HepG2 (cell line): ENCODE data around the gene HECTD4. TPM values are rescaled to one million over a fixed set of nuclear protein-coding genes. Genes with fewer than 3 reads are reported as not detected.

Experiments used
- ATAC-seq: fragments of 200-7000 bp; cut with Tn5 transposase; 3 replicates; pipeline ENCODE4 v1.9.1; 2020; ENCODE audit warnings: mild to moderate bottlenecking, moderate library complexity
- BruUV-seq: library from RNA; stranded (reverse); fragments of 400-500 nt; replicated peaks from 2 replicates; lab custom pipeline; 2021; lab: Mats Ljungman, UMichigan
- CTCF ChIA-PET: fragments of 300-600 bp; formaldehyde crosslinking; extraction: SDS; loops from one replicate; lab custom pipeline; 2021; ENCODE audit warnings: low total read pairs, inconsistent platforms, low intra/inter-chr PET ratio; lab: Yijun Ruan, JAX
- POLR2A ChIA-PET: fragments of 350-600 bp; sonication (Branson Sonifier 250); formaldehyde crosslinking; loops from one replicate; lab custom pipeline; 2020; ENCODE audit warnings: antibody characterized with exemption, inconsistent platforms; lab: Yijun Ruan, JAX
- DNase-seq: peaks from one replicate; pipeline ENCODE4 v3.0.0-alpha.2; 2015; ENCODE audit warnings: low spot score
- FAIRE-seq: peaks from 3 replicates; lab custom pipeline; 2011; peaks lifted over from hg19 to GRCh38; lab: Jason Lieb, UNC
- H2AFZ ChIP-seq: one replicate; pipeline ENCODE4 v1.6.1; 2011; ENCODE audit warnings: low read length, inconsistent platforms
- H3K27ac ChIP-seq: fragments of 300-600 bp; 3 replicates; pipeline ENCODE4 v1.8.0; 2011; ENCODE audit warnings: mixed run types, mild to moderate bottlenecking, mixed read lengths, low read length, inconsistent platforms; ENCODE audit not compliant: insufficient read depth; ENCODE audit errors: extremely low read length
- H3K27me3 ChIP-seq, 2 experiments: fragments of 200-600 bp in 1 of 2; 2 replicates in 1 of 2; 3 replicates in 1 of 2; pipeline versions ENCODE4 v1.6.0 to v1.8.0; 2011; ENCODE audit warnings: low read length in 2 of 2, mild to moderate bottlenecking in 2 of 2, moderate library complexity in 2 of 2, inconsistent platforms in 1 of 2; ENCODE audit not compliant: insufficient read depth in 2 of 2, control insufficient read depth in 1 of 2
- H3K36me3 ChIP-seq, 2 experiments: fragments of 200-600 bp in 1 of 2; replicated peaks in 1 of 2; 2 replicates in 1 of 2; 3 replicates in 1 of 2; pipeline versions ENCODE4 v1.5.1 to v1.8.0; 2011; ENCODE audit warnings: low read length in 2 of 2, inconsistent platforms in 1 of 2; ENCODE audit not compliant: insufficient read depth in 2 of 2, control insufficient read depth in 1 of 2
- H3K4me1 ChIP-seq: 2 replicates; pipeline ENCODE4 v1.5.1; 2012; ENCODE audit warnings: low read length, inconsistent platforms; ENCODE audit not compliant: insufficient read depth
- H3K4me2 ChIP-seq: 2 replicates; pipeline ENCODE4 v1.6.0; 2011; ENCODE audit warnings: low read depth, low read length, inconsistent platforms
- H3K4me3 ChIP-seq, 3 experiments: fragments of 200-600 bp in 1 of 3; sonication (generic), shearing (Covaris generic) in 1 of 3; replicated peaks in 1 of 3; 2 replicates each; pipeline ENCODE4 v1.5.1; 2011 to 2016; ENCODE audit warnings: low read length in 3 of 3, inconsistent platforms in 2 of 3, low read depth in 2 of 3, mild to moderate bottlenecking in 2 of 3, control low read depth in 1 of 3, mixed read lengths in 1 of 3; ENCODE audit not compliant: insufficient read depth in 1 of 3
- H3K79me2 ChIP-seq: one replicate; pipeline ENCODE4 v1.6.1; 2011; ENCODE audit warnings: low read length, inconsistent platforms; ENCODE audit not compliant: insufficient read depth
- H3K9ac ChIP-seq: 2 replicates; pipeline ENCODE4 v1.6.0; 2011; ENCODE audit warnings: mild to moderate bottlenecking, low read depth, low read length, inconsistent platforms; ENCODE audit not compliant: insufficient read depth
- H3K9me3 ChIP-seq: 2 replicates; pipeline ENCODE4 v1.5.1; 2012; ENCODE audit warnings: mild to moderate bottlenecking, low read length
- H4K20me1 ChIP-seq: 2 replicates; pipeline ENCODE4 v1.6.0; 2011; ENCODE audit warnings: inconsistent platforms, mild to moderate bottlenecking, low read length, moderate library complexity; ENCODE audit not compliant: insufficient read depth
- ARNTL ChIP-seq: sonication (generic); formaldehyde crosslinking; IDR thresholded peaks from 2 replicates; pipeline ENCODE4 v1.4.0; 2020; ENCODE audit warnings: mild to moderate bottlenecking, missing genetic modification reagents
- BHLHE40 ChIP-seq: IDR thresholded peaks from 2 replicates; pipeline ENCODE4 v1.6.1; 2011; ENCODE audit warnings: low read length, improper control_type of control experiment
- CREB1 ChIP-seq, 2 experiments: fragments of 450-650 bp in 1 of 2; IDR thresholded peaks; 2 replicates each; pipeline ENCODE4 v1.6.1; 2016 to 2017; ENCODE audit warnings: control low read depth in 1 of 2, mild to moderate bottlenecking in 1 of 2, missing compliant biosample characterization in 1 of 2, missing genetic modification characterization in 1 of 2
- KMT2B ChIP-seq: IDR thresholded peaks from 2 replicates; pipeline ENCODE4 v1.6.1; 2016; ENCODE audit warnings: missing genetic modification reagents, missing compliant biosample characterization
- MBD4 ChIP-seq: IDR thresholded peaks from 2 replicates; pipeline ENCODE4 v1.6.1; 2012; ENCODE audit warnings: low read length, inconsistent platforms, borderline replicate concordance
- NR3C1 ChIP-seq: sonication (generic); formaldehyde crosslinking; IDR thresholded peaks from 2 replicates; pipeline ENCODE4 v1.4.0; 2020; ENCODE audit warnings: missing genetic modification reagents
- SIN3B ChIP-seq: fragments of 150-350 bp; IDR thresholded peaks from 2 replicates; pipeline ENCODE4 v1.6.1; 2014; ENCODE audit warnings: low read length
- WIZ ChIP-seq: sonication (generic); formaldehyde crosslinking; IDR thresholded peaks from 2 replicates; pipeline ENCODE4 v1.5.1; 2020; ENCODE audit warnings: mild to moderate bottlenecking, missing genetic modification reagents
- ZNF432 ChIP-seq: sonication (generic); formaldehyde crosslinking; IDR thresholded peaks from 2 replicates; pipeline ENCODE4 v1.5.0; 2020; ENCODE audit warnings: missing genetic modification reagents, mild to moderate bottlenecking, borderline replicate concordance
- ZXDC ChIP-seq: sonication (generic); formaldehyde crosslinking; IDR thresholded peaks from 2 replicates; pipeline ENCODE4 v1.5.0; 2020; ENCODE audit warnings: mild to moderate bottlenecking, missing genetic modification reagents
- WGBS: methylation state at CpG from one replicate; pipeline ENCODE4 v1.1.6; 2017; ENCODE audit warnings: low lambda C conversion rate; 5-methylcytosine and 5-hydroxymethylcytosine counted together
- in situ Hi-C: cut with HindIII; loops from 2 replicates; pipeline ENCODE4 v1.10.0; 2017; ENCODE audit warnings: low pct_unique_long_range_greater_than_20kb; ENCODE audit not compliant: extremely low pct_ligation_motif_present
- intact Hi-C: fragments of 100-400 bp; cut with micrococcal nuclease; formaldehyde crosslinking; loops from one replicate; pipeline ENCODE4 v1.10.0; 2022; ENCODE audit not compliant: unreplicated experiment
- polyA plus RNA-seq, 8 experiments: library from polyadenylated mRNA; depleted of rRNA in 3 of 8; stranded (reverse) in 7 of 8; unstranded in 1 of 8; fragments of >200 nt; fragmentation: Illumina TruSeq in 4 of 8; extraction: Trizol in 4 of 8; gene quantifications; 2 replicates each; pipeline versions ENCODE4 v1.2.1 to v1.2.3, GENCODE V29; 2011 to 2016; ENCODE audit warnings: low read depth in 4 of 8, missing spikeins in 1 of 8, mixed read lengths in 1 of 8; ENCODE audit not compliant: insufficient read depth in 1 of 8
- total RNA-seq, 5 experiments: library from RNA; depleted of rRNA; stranded (reverse); fragments of >200 nt; fragmentation: Illumina TruSeq; extraction: Trizol; gene quantifications; 2 replicates each; pipeline ENCODE4 v1.2.3, GENCODE V29; 2016; ENCODE audit warnings: low read depth in 1 of 5
- TF ChIP-seq, protein P1 (sequence below): sonication (generic); formaldehyde crosslinking; IDR thresholded peaks from 2 replicates; pipeline ENCODE4 v1.5.0; 2020; ENCODE audit warnings: missing genetic modification reagents, mild to moderate bottlenecking, borderline replicate concordance
- TF ChIP-seq, protein P2 (sequence below): sonication (generic); formaldehyde crosslinking; IDR thresholded peaks from 2 replicates; pipeline ENCODE4 v1.5.0; 2020; ENCODE audit warnings: mild to moderate bottlenecking, missing genetic modification reagents

The HECTD4 gene
- total and polyA plus RNA-seq, 2 of the 13 experiments (the other 11 are each of a cell fraction or from before 2014, with no cell fraction given), result 9.0 to 11.4 TPM

- intact Hi-C loops, result no loop called here
- Histone ChIP-seq H3K9me3 (no peaks in the 10 kb centered on the region), H3K79me2 (no peaks in the 10 kb centered on the region), H3K27ac (no peak overlapping the region), H3K4me3 (no peak overlapping the region), H2AFZ (no peak overlapping the region)
- BruUV-seq, result no TSS peak
- no peak for FAIRE-seq
- TF ChIP-seq ZXDC (CRISPR knock-in tag), result no peak
- TF ChIP-seq MBD4, result no peak
- TF ChIP-seq CREB1 (IDR thresholded peaks at IDR 0.05), result no peak
- no peak for TF ChIP-seq CREB1 (CRISPR knock-in tag; IDR thresholded peaks at IDR 0.05)
- TF ChIP-seq, all 625 proteins: peak for 0
- peaks cover 4 to 35% of the 10 kb centered on the region in 2 experiments; a peak in 4 of 5 replicates for H3K36me3 ChIP-seq
- H3K9ac ChIP-seq, result no peak overlapping the region
- POLR2A ChIA-PET, result no interaction called here
- in situ Hi-C loops, result no loop called here
- H4K20me1 ChIP-seq, result no peaks in the 10 kb centered on the region
- H3K4me1 ChIP-seq, result peaks cover 16% of the 10 kb centered on the region
- 93% methylated on average over 8 of the region's 8 CpGs for WGBS
- H3K4me2 ChIP-seq, result no peak overlapping the region
- CTCF ChIA-PET, result no interaction called here
- DNase-seq (no peak), ATAC-seq (no peak)
- no peaks in the 10 kb centered on the region; a peak in 1 of 5 replicates for H3K27me3 ChIP-seq
Measured at GRCh38 chr12:112153893-112154219, 228.4 kb downstream of the HECTD4 start.

DNA sequence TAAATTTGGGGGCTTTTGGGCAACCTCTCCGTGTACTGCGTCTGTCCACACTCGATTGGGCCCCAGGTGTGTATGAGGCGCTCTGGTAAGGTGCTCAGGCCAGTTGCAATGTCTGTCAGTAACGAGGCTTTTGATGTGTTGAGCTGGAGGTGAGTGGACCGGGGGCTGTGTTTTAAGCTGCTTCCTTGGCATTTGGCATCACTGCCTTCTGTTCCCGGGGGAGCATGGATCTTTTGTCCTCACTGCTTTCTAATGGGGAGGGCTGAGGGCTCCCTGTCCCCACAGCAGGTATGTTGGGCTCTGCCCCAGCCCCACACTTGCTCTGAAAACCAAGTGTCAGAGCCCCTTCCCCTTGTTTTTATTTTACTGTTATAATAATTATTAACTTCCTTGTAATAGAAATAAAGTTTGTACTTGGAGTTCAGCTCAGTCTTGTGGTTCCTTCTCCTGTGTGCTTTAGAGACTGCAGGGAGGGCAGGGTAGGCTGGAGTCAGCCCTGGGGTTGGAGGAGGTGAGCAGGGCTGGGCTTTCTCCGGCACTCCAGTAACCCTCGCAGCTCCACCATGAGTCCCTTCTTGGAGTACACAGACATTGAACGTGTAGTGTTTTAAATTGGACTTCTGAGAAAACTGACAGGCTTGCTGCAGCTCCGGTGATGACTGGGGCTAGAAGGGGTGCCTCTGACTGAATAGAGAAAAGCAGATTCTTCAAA, 228.9 kb downstream of the HECTD4 start:
- Histone ChIP-seq H2AFZ (no peak overlapping the region), H3K9ac (no peak overlapping the region), H3K4me2 (no peak overlapping the region), H3K9me3 (no peaks in the 10 kb centered on the region), H3K36me3 (peaks cover 7 to 36% of the 10 kb centered on the region in 2 experiments; a peak in 4 of 5 replicates), H3K4me1 (peaks cover 16% of the 10 kb centered on the region), H3K27ac (no peak overlapping the region), H3K4me3 (no peak overlapping the region), H3K79me2 (no peaks in the 10 kb centered on the region), H4K20me1 (no peaks in the 10 kb centered on the region), H3K27me3 (no peaks in the 10 kb centered on the region; a peak in 1 of 5 replicates)
- CTCF ChIA-PET, result no interaction called here
- FAIRE-seq (no peak), DNase-seq (no peak), ATAC-seq (no peak; the same call in 2 of the 3 replicates)
- intact Hi-C loops (no loop called here), in situ Hi-C loops (no loop called here)
- 98% methylated on average over 5 of the region's 11 CpGs for WGBS
- BruUV-seq, result no TSS peak
- POLR2A ChIA-PET, result no interaction called here
- TF ChIP-seq, protein P1, sequence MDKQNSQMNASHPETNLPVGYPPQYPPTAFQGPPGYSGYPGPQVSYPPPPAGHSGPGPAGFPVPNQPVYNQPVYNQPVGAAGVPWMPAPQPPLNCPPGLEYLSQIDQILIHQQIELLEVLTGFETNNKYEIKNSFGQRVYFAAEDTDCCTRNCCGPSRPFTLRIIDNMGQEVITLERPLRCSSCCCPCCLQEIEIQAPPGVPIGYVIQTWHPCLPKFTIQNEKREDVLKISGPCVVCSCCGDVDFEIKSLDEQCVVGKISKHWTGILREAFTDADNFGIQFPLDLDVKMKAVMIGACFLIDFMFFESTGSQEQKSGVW (CRISPR knock-in tag), result no peak
- TF ChIP-seq, protein P2, sequence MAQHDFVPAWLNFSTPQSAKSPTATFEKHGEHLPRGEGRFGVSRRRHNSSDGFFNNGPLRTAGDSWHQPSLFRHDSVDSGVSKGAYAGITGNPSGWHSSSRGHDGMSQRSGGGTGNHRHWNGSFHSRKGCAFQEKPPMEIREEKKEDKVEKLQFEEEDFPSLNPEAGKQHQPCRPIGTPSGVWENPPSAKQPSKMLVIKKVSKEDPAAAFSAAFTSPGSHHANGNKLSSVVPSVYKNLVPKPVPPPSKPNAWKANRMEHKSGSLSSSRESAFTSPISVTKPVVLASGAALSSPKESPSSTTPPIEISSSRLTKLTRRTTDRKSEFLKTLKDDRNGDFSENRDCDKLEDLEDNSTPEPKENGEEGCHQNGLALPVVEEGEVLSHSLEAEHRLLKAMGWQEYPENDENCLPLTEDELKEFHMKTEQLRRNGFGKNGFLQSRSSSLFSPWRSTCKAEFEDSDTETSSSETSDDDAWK (CRISPR knock-in tag), result no peak
- TF ChIP-seq KMT2B (no peak), BHLHE40 (no peak), ZNF432 (no peak), ARNTL (CRISPR knock-in tag) (no peak), SIN3B (no peak), NR3C1 (no peak), WIZ (CRISPR knock-in tag) (no peak)
